Measurements from ENCODE around the gene HDGFL1. TPM values are rescaled to one million over a fixed set of nuclear protein-coding genes. Genes with fewer than 3 reads are reported as not detected.

Gene HDGFL1
- total and polyA plus RNA-seq, 3 donors from 2014 or later: 72.5 to 303 (median 92.2) TPM

- WGBS, 2 donors: 90 to 96% methylated on average over 1 of the region's 1 CpG
- no peak for DNase-seq
- no peak overlapping the region for H3K27ac ChIP-seq
- H3K4me1 ChIP-seq: no peaks in the 10 kb centered on the region
- no peak for TF ChIP-seq CTCF (IDR thresholded peaks at IDR 0.05)
- no peak for TF ChIP-seq POLR2A (IDR thresholded peaks at IDR 0.05)
- intact Hi-C loops (cut with DNase I; ENCODE audit: low total_unique reads): no loop called here
- no peaks in the 10 kb centered on the region for H3K27me3 ChIP-seq
- H3K4me3 ChIP-seq: no peak overlapping the region
- H3K9me3 ChIP-seq: no peaks in the 10 kb centered on the region
- no peaks in the 10 kb centered on the region for H3K36me3 ChIP-seq (ENCODE audit: low read depth, missing control alignments)
Observed at GRCh38 chr6:22530506-22530905, 38.9 kb upstream of the HDGFL1 start.

- H3K4me1 ChIP-seq: no peaks in the 10 kb centered on the region
- H3K36me3 ChIP-seq (ENCODE audit: low read depth, missing control alignments): no peaks in the 10 kb centered on the region
- H3K27ac ChIP-seq: no peak overlapping the region
- no peaks in the 10 kb centered on the region for H3K9me3 ChIP-seq
- intact Hi-C loops (cut with DNase I; ENCODE audit: low total_unique reads): no loop called here
- TF ChIP-seq CTCF (IDR thresholded peaks at IDR 0.05) (no peak), POLR2A (IDR thresholded peaks at IDR 0.05) (no peak)
- DNase-seq: no peak
- no peak overlapping the region for H3K4me3 ChIP-seq
- 65 to 75% methylated on average over 4 of the region's 4 CpGs for WGBS, 2 donors
- no peaks in the 10 kb centered on the region for H3K27me3 ChIP-seq
Observed at GRCh38 chr6:22536122-22536521, 33.2 kb upstream of the HDGFL1 start.

- no peak for DNase-seq
- H3K27ac ChIP-seq: no peak overlapping the region
- intact Hi-C loops (cut with DNase I; ENCODE audit: low total_unique reads): no loop called here
- no peak for TF ChIP-seq POLR2A (IDR thresholded peaks at IDR 0.05)
- TF ChIP-seq CTCF (IDR thresholded peaks at IDR 0.05): no peak
- H3K27me3 ChIP-seq: no peaks in the 10 kb centered on the region
- H3K4me1 ChIP-seq: no peaks in the 10 kb centered on the region
- H3K4me3 ChIP-seq: no peak overlapping the region
- no peaks in the 10 kb centered on the region for H3K36me3 ChIP-seq (ENCODE audit: low read depth, missing control alignments)
- H3K9me3 ChIP-seq: no peaks in the 10 kb centered on the region
Observed at GRCh38 chr6:22544476-22544875, 24.9 kb upstream of the HDGFL1 start.

- Histone ChIP-seq H3K4me1 (no peaks in the 10 kb centered on the region), H3K36me3 (ENCODE audit: low read depth, missing control alignments) (no peaks in the 10 kb centered on the region), H3K9me3 (no peaks in the 10 kb centered on the region), H3K27ac (no peak overlapping the region), H3K27me3 (no peaks in the 10 kb centered on the region), H3K4me3 (no peak overlapping the region)
- 90 to 97% methylated on average over 2 of the region's 2 CpGs for WGBS, 2 donors
- intact Hi-C loops (cut with DNase I; ENCODE audit: low total_unique reads): no loop called here
- DNase-seq: no peak
- TF ChIP-seq POLR2A (IDR thresholded peaks at IDR 0.05): no peak
Observed at GRCh38 chr6:22545051-22545450, 24.3 kb upstream of the HDGFL1 start.

- Histone ChIP-seq H3K4me1 (no peaks in the 10 kb centered on the region), H3K27me3 (no peaks in the 10 kb centered on the region), H3K9me3 (no peaks in the 10 kb centered on the region), H3K4me3 (no peak overlapping the region), H3K36me3 (ENCODE audit: low read depth, missing control alignments) (no peaks in the 10 kb centered on the region), H3K27ac (no peak overlapping the region)
- intact Hi-C loops (cut with DNase I; ENCODE audit: low total_unique reads): no loop called here
- WGBS, 2 donors: 88 to 98% methylated on average over 1 of the region's 1 CpG
- no peak for DNase-seq
- no peak for TF ChIP-seq CTCF (IDR thresholded peaks at IDR 0.05)
- no peak for TF ChIP-seq POLR2A (IDR thresholded peaks at IDR 0.05)
Observed at GRCh38 chr6:22546236-22546635, 23.1 kb upstream of the HDGFL1 start.

Measured in testis (tissue), 3 donors.